GM18909 (cell line): ENCODE data around the gene HS3ST2.
"Not testable (repeated sequence)": the region's sequence is repeated elsewhere in the genome, so short reads cannot be mapped to it uniquely, and the experiment has no call there.

Experiments
- ATAC-seq: cut with Tn5 transposase; IDR thresholded peaks from one replicate; pipeline ENCODE4 v1.9.1; 2021; ENCODE audit warnings: mild to moderate bottlenecking; ENCODE audit not compliant: unreplicated experiment, poor library complexity

HS3ST2 gene

GRCh38 chr16:22868593-22869224, 54.7 kb downstream of the HS3ST2 start:
- no peak for ATAC-seq

GRCh38 chr16:22871861-22872260, 57.9 kb downstream of the HS3ST2 start:
- ATAC-seq = no peak

- ATAC-seq = no peak
Measured at GRCh38 chr16:22874394-22874793, 60.4 kb downstream of the HS3ST2 start.

- no peak for ATAC-seq
Measured at GRCh38 chr16:22878955-22879354, 65.0 kb downstream of the HS3ST2 start.

- ATAC-seq = no peak
Measured at GRCh38 chr16:22879466-22879865, 65.5 kb downstream of the HS3ST2 start.

GRCh38 chr16:22882981-22883380, 69.0 kb downstream of the HS3ST2 start:
- no peak for ATAC-seq

- ATAC-seq = no peak
Measured at GRCh38 chr16:22885951-22886350, 72.0 kb downstream of the HS3ST2 start.

GRCh38 chr16:22886927-22887326, 73.0 kb downstream of the HS3ST2 start:
- no peak for ATAC-seq

- no peak for ATAC-seq
Measured at GRCh38 chr16:22887445-22887844, 73.5 kb downstream of the HS3ST2 start.

- no peak for ATAC-seq
Measured at GRCh38 chr16:22888791-22889190, 74.8 kb downstream of the HS3ST2 start.

GRCh38 chr16:22890976-22891375, 77.0 kb downstream of the HS3ST2 start:
- no peak for ATAC-seq

GRCh38 chr16:22897184-22897583, 83.2 kb downstream of the HS3ST2 start:
- ATAC-seq = no peak

- ATAC-seq = no peak
Measured at GRCh38 chr16:22898131-22898530, 84.2 kb downstream of the HS3ST2 start.

- ATAC-seq = no peak
Measured at GRCh38 chr16:22898874-22899348, 84.9 kb downstream of the HS3ST2 start.

- not testable (repeated sequence) for ATAC-seq
Measured at GRCh38 chr16:22899567-22899966, 85.6 kb downstream of the HS3ST2 start.

- ATAC-seq = no peak
Measured at GRCh38 chr16:22900863-22901262, 86.9 kb downstream of the HS3ST2 start.

GRCh38 chr16:22901563-22901962, 87.6 kb downstream of the HS3ST2 start:
- ATAC-seq = no peak

GRCh38 chr16:22903716-22904115, 89.8 kb downstream of the HS3ST2 start:
- ATAC-seq = no peak

GRCh38 chr16:22912654-22913053, 98.7 kb downstream of the HS3ST2 start:
- no peak for ATAC-seq

GRCh38 chr16:22915003-22915402, 101.0 kb downstream of the HS3ST2 start:
- no peak for ATAC-seq

- ATAC-seq = no peak
Measured at GRCh38 chr16:22923491-22923890, 109.5 kb downstream of the HS3ST2 start.

GRCh38 chr16:22924492-22924891, 110.5 kb downstream of the HS3ST2 start:
- ATAC-seq = no peak
